ENCODE data around the gene RPS3.
"Not testable (repeated sequence)": the region's sequence is repeated elsewhere in the genome, so short reads cannot be mapped to it uniquely, and the experiment has no call there.

The RPS3 gene

GRCh38 chr11:75351541-75351790 lies 47.9 kb upstream of the RPS3 start, which contains the start of gene ARRB1 (continued):
- TF ChIP-seq CREB5 (CRISPR knock-in tag; IDR thresholded peaks at IDR 0.05; ENCODE audit: low read depth) (no peak), BACH2 (CRISPR knock-in tag; IDR thresholded peaks at IDR 0.05; ENCODE audit: borderline replicate concordance) (no peak)

GRCh38 chr11:75351791-75352587 lies 47.3 kb upstream of the RPS3 start:
- ATAC-seq: peak; percentile 46
- TF ChIP-seq ZFP3 (CRISPR knock-in tag; IDR thresholded peaks at IDR 0.05): 0 out of 2 replicates have a peak, but pooled peaks have one; percentile 10
- peak; percentile 25; the same call in 1 of the 2 replicates for TF ChIP-seq ZNF70 (CRISPR knock-in tag; IDR thresholded peaks at IDR 0.05)
- TF ChIP-seq BACH2 (CRISPR knock-in tag; IDR thresholded peaks at IDR 0.05; ENCODE audit: borderline replicate concordance): no peak

GRCh38 chr11:75352588-75353206 lies 46.6 kb upstream of the RPS3 start:
- TF ChIP-seq GLIS3 (CRISPR knock-in tag; IDR thresholded peaks at IDR 0.05): no peak
- ATAC-seq: no peak

- TF ChIP-seq POU6F1 (CRISPR knock-in tag; IDR thresholded peaks at IDR 0.05; ENCODE audit: borderline replicate concordance, low read depth) (no peak), ZNF70 (CRISPR knock-in tag; IDR thresholded peaks at IDR 0.05) (no peak), ZNF8 (CRISPR knock-in tag; IDR thresholded peaks at IDR 0.05) (no peak), ISL1 (CRISPR knock-in tag; IDR thresholded peaks at IDR 0.05) (no peak)
- ATAC-seq: no peak
These were observed 44.3 kb upstream of the RPS3 start for GRCh38 chr11:75355051-75355450.

- ATAC-seq: no peak
- no peak for TF ChIP-seq ZFP3 (CRISPR knock-in tag; IDR thresholded peaks at IDR 0.05)
- TF ChIP-seq TSHZ2 (CRISPR knock-in tag; IDR thresholded peaks at IDR 0.05): no peak
- TF ChIP-seq GLIS3 (CRISPR knock-in tag; IDR thresholded peaks at IDR 0.05): no peak
- TF ChIP-seq CSRNP3 (CRISPR knock-in tag; IDR thresholded peaks at IDR 0.05): no peak
- TF ChIP-seq ZNF565 (CRISPR knock-in tag; conservative IDR thresholded peaks at IDR 0.05; ENCODE audit: low read depth): no peak
- no peak for TF ChIP-seq SNAI2 (CRISPR knock-in tag; IDR thresholded peaks at IDR 0.05)
- TF ChIP-seq CSDC2 (CRISPR knock-in tag; IDR thresholded peaks at IDR 0.05): no peak
- no peak for TF ChIP-seq TCF4 (CRISPR knock-in tag; IDR thresholded peaks at IDR 0.05; ENCODE audit: borderline replicate concordance)
- no peak for TF ChIP-seq TOX (CRISPR knock-in tag; IDR thresholded peaks at IDR 0.05; ENCODE audit: borderline replicate concordance)
- TF ChIP-seq POU6F1 (CRISPR knock-in tag; IDR thresholded peaks at IDR 0.05; ENCODE audit: borderline replicate concordance, low read depth): no peak
- no peak for TF ChIP-seq RARB (CRISPR knock-in tag; IDR thresholded peaks at IDR 0.05)
- no peak for TF ChIP-seq PPARA (CRISPR knock-in tag; IDR thresholded peaks at IDR 0.05; ENCODE audit: borderline replicate concordance)
- TF ChIP-seq ZNF8 (CRISPR knock-in tag; IDR thresholded peaks at IDR 0.05): no peak
- no peak for TF ChIP-seq ZFP30 (CRISPR knock-in tag; IDR thresholded peaks at IDR 0.05)
- TF ChIP-seq ZC3H10 (CRISPR knock-in tag; IDR thresholded peaks at IDR 0.05): no peak
- TF ChIP-seq CREB5 (CRISPR knock-in tag; IDR thresholded peaks at IDR 0.05; ENCODE audit: low read depth): no peak
- no peak for TF ChIP-seq OSR1 (CRISPR knock-in tag; IDR thresholded peaks at IDR 0.05)
- TF ChIP-seq ESRRG (CRISPR knock-in tag; IDR thresholded peaks at IDR 0.05): no peak
These were observed 42.7 kb upstream of the RPS3 start for GRCh38 chr11:75356613-75357012.

- not testable (repeated sequence) for ATAC-seq
These were observed 37.0 kb upstream of the RPS3 start for GRCh38 chr11:75362285-75362684.
